Activated naive CD4-positive, alpha-beta T cell treated with anti-CD3 and anti-CD28 coated beads for 36 hours (primary cell): Measurements from ENCODE around the gene DESI2. TPM values are rescaled to one million over a fixed set of nuclear protein-coding genes. Genes with fewer than 3 reads are reported as not detected.

Experiments used
- CTCF ChIA-PET: fragments of 350-600 bp; sonication (Branson Sonifier 250); formaldehyde crosslinking; loops from one replicate; lab custom pipeline; 2021; ENCODE audit warnings: antibody characterized with exemption; lab: Charles Lee
- DNase-seq: peaks from one replicate; pipeline ENCODE4 v3.0.0-alpha.2; 2020
- H3K27ac Mint-ChIP-seq: one replicate; pipeline ENCODE4 v1.8.0; 2021; ENCODE audit warnings: mild to moderate bottlenecking, mixed read lengths
- H3K27me3 Mint-ChIP-seq: one replicate; pipeline ENCODE4 v1.8.0; 2021; ENCODE audit warnings: low read depth, mixed read lengths
- H3K36me3 Mint-ChIP-seq: one replicate; pipeline ENCODE4 v1.8.0; 2021; ENCODE audit warnings: low read depth, mixed read lengths
- H3K4me1 Mint-ChIP-seq: one replicate; pipeline ENCODE4 v1.8.0; 2021; ENCODE audit warnings: low read depth, mixed read lengths
- H3K4me3 Mint-ChIP-seq: one replicate; pipeline ENCODE4 v1.8.0; 2021; ENCODE audit warnings: mild to moderate bottlenecking, moderate library complexity, mixed read lengths
- H3K9me3 Mint-ChIP-seq: one replicate; pipeline ENCODE4 v1.8.0; 2021; ENCODE audit warnings: mixed read lengths
- intact Hi-C: fragments of 100-400 bp; cut with micrococcal nuclease; formaldehyde crosslinking; loops from one replicate; pipeline ENCODE4 v1.15.1; 2023
- total RNA-seq, 2 experiments: library from RNA; stranded (reverse); gene quantifications; one replicate each; pipeline ENCODE4 v1.2.3, GENCODE V29; 2021

The DESI2 gene
- total RNA-seq, 2 experiments from 2014 or later: 31.7 to 32.5 TPM

DNA sequence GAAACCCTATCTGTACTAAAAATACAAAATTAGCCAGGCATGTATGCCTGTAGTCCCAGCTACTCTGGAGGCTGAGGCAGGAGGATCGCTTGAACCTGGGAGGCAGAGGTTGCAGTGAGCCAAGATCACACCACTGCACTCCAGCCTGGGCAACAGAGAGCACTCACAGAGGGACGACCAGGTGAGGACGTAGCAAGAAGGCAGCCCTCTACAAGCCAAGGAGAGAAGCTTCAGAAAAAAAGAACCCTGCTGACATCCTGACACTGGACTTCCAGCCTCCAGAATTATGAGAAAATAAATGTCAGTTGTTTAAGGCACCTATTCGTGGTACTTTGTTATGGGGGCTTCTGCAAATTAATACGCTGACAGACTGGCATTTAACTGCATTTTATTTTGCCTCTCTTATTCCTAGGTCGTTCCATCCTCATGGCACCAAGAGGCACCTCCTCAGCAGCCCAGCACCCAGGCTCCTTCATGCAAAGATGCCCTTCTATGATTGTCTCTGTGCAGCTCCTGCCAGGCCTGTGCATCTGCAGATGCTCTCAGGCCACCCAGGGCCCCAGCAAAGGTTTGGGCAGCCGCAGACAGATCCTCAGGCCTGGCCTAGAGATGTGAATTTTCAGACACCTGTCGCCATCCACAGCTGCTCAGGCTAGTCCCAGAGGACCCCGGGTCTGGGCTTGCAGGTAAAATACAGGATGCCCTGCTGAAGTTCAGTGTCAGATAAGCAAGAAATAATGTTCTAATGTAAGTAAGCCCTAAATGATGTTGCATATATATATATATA lies 96.5 kb downstream of the DESI2 start:
- no peaks in the 10 kb centered on the region for H3K27me3 Mint-ChIP-seq
- intact Hi-C loops: no loop called here
- CTCF ChIA-PET: no interaction called here
- DNase-seq: no peak
- no peaks in the 10 kb centered on the region for H3K4me1 Mint-ChIP-seq
- no peak overlapping the region for H3K27ac Mint-ChIP-seq
- H3K4me3 Mint-ChIP-seq: no peak overlapping the region
- H3K9me3 Mint-ChIP-seq: no peaks in the 10 kb centered on the region
- no peaks in the 10 kb centered on the region for H3K36me3 Mint-ChIP-seq

DNA sequence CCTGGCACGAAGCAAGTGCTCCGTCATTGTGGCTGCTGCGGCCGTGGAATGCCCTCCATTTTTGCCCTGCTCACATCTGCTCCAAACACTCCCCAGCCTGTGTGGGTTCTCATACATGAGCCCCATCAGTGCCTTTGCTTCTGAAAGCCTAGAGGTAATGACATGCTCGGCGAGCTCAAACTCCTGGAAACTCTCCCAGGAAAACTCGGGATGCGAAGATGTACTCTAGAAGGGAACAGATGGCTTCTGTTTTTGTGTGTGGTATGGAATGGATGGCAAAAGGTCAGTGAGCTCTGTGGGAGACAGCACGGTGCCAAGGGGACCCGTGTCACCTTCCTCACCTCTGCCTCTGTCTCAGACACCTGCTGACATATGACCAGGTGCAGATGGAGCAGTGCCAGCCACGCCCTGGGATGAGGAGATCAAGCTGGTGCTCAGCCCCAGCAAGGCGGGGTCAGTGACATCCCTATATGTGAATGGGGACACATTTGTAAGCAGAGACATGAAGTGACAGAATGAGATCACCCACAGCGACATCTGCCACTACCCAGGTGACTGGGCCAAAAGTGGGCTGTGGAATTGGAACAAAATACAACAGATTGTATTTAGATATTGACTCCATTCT lies 98.5 kb downstream of the DESI2 start:
- Mint-ChIP-seq H3K36me3 (no peaks in the 10 kb centered on the region), H3K4me1 (no peaks in the 10 kb centered on the region), H3K27ac (peak overlapping the region; percentile 25), H3K9me3 (no peaks in the 10 kb centered on the region), H3K27me3 (no peaks in the 10 kb centered on the region), H3K4me3 (no peak overlapping the region)
- CTCF ChIA-PET: interaction anchor here (0.6 to 1.7 kb wide), 2 partner anchors 10 to 32 kb away, joined by 3 read pairs; no protein-coding TSS in a partner anchor
- no peak for DNase-seq
- intact Hi-C loops: no loop called here

DNA sequence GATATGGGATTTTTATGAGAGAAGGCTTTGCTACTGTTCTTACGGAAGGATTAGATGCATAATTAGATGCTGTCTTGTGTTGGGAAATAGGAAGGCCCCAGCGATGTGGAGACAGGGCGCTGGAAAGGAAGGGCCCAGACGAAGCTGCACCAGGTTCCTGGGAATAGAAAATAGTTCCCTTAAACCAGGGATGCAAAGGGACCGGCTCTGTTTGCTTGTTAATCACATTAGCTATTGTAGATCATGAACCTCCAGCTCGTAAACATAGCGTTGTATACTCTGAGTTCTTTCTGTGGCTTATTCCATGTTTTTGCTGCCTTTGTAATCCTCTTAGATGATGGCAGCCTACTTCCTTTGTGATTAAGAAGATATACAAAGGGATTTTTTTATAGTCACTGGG lies 102.7 kb downstream of the DESI2 start:
- H3K4me1 Mint-ChIP-seq: no peaks in the 10 kb centered on the region
- intact Hi-C loops: no loop called here
- CTCF ChIA-PET: no interaction called here
- no peaks in the 10 kb centered on the region for H3K36me3 Mint-ChIP-seq
- H3K4me3 Mint-ChIP-seq: no peak overlapping the region
- H3K27me3 Mint-ChIP-seq: no peaks in the 10 kb centered on the region
- no peak for DNase-seq
- no peaks in the 10 kb centered on the region for H3K9me3 Mint-ChIP-seq
- no peak overlapping the region for H3K27ac Mint-ChIP-seq

DNA sequence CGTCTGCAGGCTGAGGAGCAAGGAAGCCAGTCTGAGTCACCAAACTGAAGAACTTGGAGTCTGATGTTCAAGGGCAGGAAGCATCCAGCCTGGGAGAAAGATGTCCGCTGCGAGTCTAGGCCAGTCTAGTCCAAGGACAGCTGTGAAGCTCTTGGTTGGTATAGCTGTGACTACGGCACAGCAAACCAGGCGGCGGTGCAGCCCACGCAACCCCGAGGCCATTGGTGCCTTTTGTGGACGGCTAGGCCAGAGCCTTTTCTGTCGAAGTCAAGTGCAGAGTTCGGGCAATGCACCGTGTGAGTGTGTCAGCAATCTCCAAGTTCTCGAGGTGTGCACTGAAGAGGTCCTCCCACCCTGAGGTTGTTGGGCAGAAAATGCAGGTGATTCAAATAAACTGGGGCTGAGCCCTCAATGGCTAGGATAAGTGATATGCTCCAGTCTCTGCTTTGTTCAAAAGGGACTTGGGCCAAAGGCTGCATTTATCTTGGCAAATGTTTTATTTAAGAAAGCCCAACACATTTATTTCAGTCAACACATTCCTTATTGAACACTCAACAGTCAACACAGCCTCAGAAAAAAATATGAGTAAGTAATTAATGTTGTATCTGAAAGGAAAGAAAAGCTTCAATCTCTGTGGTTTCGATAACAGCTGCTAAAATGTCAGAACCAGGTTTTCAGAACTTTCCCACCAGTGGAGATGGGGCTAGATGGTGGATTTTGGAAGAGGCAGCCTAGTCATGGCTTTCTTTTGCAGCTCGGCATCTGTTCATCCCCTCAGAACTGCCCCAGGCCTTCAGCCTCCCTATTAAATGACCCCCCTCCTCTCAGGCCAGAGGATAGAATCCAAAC lies 104.4 kb downstream of the DESI2 start:
- CTCF ChIA-PET: no interaction called here
- no peak for DNase-seq
- Mint-ChIP-seq H3K27me3 (no peaks in the 10 kb centered on the region), H3K36me3 (no peaks in the 10 kb centered on the region), H3K4me3 (no peak overlapping the region), H3K9me3 (no peaks in the 10 kb centered on the region), H3K4me1 (no peaks in the 10 kb centered on the region), H3K27ac (no peak overlapping the region)
- intact Hi-C loops: no loop called here

Other genes starting within 250 kb of the DESI2 start
- 10 to 100 TPM; 45.9 to 47.3 TPM for gene ADSS2, start 201.2 kb upstream of the DESI2 start, total RNA-seq
- gene CATSPERE, start 191.9 kb upstream of the DESI2 start, total RNA-seq: under 1 TPM; 0.17 TPM
- gene COX20, start 182.5 kb downstream of the DESI2 start, total RNA-seq: 10 to 100 TPM; 21.4 to 24.2 TPM
- 100 to 1,000 TPM; 331 to 338 TPM for gene HNRNPU, start 211.4 kb downstream of the DESI2 start, total RNA-seq